Panc1 (cell line): ENCODE results near the gene KRTAP13-2. TPM values are rescaled to one million over a fixed set of nuclear protein-coding genes. Genes with fewer than 3 reads are reported as not detected.
A peak's percentile ranks its signal among the peaks of the same experiment; 100 is the strongest.

ENCODE experiments used
- ATAC-seq: fragments of 200-7000 bp; cut with Tn5 transposase; 2 replicates; pipeline ENCODE4 v1.9.1; 2020; ENCODE audit warnings: mild to moderate bottlenecking, moderate library complexity
- BruUV-seq: library from RNA; stranded (reverse); fragments of 400-500 nt; replicated peaks from 2 replicates; lab custom pipeline; 2021; lab: Mats Ljungman, UMichigan
- CTCF ChIA-PET: fragments of 300-600 bp; sonication (Branson Sonifier 250); formaldehyde crosslinking; loops from one replicate; lab custom pipeline; 2022; ENCODE audit warnings: antibody characterized with exemption; lab: Charles Lee
- POLR2A ChIA-PET: fragments of 300-600 bp; sonication (Branson Sonifier 250); formaldehyde crosslinking; loops from one replicate; lab custom pipeline; 2022; ENCODE audit warnings: antibody characterized with exemption; lab: Charles Lee
- DNase-seq: peaks from one replicate; pipeline ENCODE4 v3.0.0-alpha.2; 2010; ENCODE audit warnings: low read depth, low spot score
- H3K27ac ChIP-seq: 2 replicates; pipeline ENCODE4 v1.5.1; 2011; ENCODE audit warnings: mild to moderate bottlenecking, low read length, inconsistent platforms
- H3K27me3 ChIP-seq: fragments of 200-500 bp; sonication (Bioruptor generic); 2 replicates; pipeline ENCODE4 v1.6.0; 2014; ENCODE audit warnings: low read length, inconsistent platforms; ENCODE audit not compliant: control insufficient read depth, insufficient read depth
- H3K36me3 ChIP-seq: fragments of 200-500 bp; sonication (Bioruptor generic); 2 replicates; pipeline ENCODE4 v1.5.1; 2014; ENCODE audit warnings: inconsistent platforms, mild to moderate bottlenecking, low read length, moderate library complexity; ENCODE audit not compliant: control insufficient read depth, insufficient read depth
- H3K4me1 ChIP-seq: 2 replicates; pipeline ENCODE4 v1.5.1; 2011; ENCODE audit warnings: inconsistent platforms, mild to moderate bottlenecking, low read length, moderate library complexity; ENCODE audit not compliant: control insufficient read depth, insufficient read depth
- H3K4me3 ChIP-seq, 2 experiments: 2 replicates each; pipeline ENCODE4 v1.5.1; 2011 to 2012; ENCODE audit warnings: low read depth in 2 of 2, low read length in 2 of 2, mild to moderate bottlenecking in 2 of 2, inconsistent platforms in 1 of 2, moderate library complexity in 1 of 2
- H3K9me3 ChIP-seq: fragments of 200-500 bp; sonication (Bioruptor generic); 2 replicates; pipeline ENCODE4 v1.5.1; 2014; ENCODE audit warnings: low read depth, mild to moderate bottlenecking, inconsistent platforms, low read length, moderate library complexity; ENCODE audit not compliant: control insufficient read depth, insufficient read depth
- CTCF ChIP-seq: fragments of 450-650 bp; IDR thresholded peaks from 2 replicates; pipeline ENCODE4 v1.5.1; 2017; ENCODE audit warnings: mild to moderate bottlenecking
- REST ChIP-seq, 2 experiments: IDR thresholded peaks; 2 replicates each; pipeline ENCODE4 v1.6.1; 2011 to 2012; ENCODE audit warnings: low read depth in 2 of 2, control low read depth in 1 of 2, low read length in 1 of 2, mild to moderate bottlenecking in 1 of 2, moderate library complexity in 1 of 2; ENCODE audit not compliant: insufficient read depth in 1 of 2
- SIN3A ChIP-seq: IDR thresholded peaks from 2 replicates; pipeline ENCODE4 v1.6.1; 2012; ENCODE audit warnings: low read depth, mild to moderate bottlenecking, low read length, moderate library complexity, borderline replicate concordance; ENCODE audit not compliant: insufficient read depth
- in situ Hi-C: cut with HindIII; loops from 2 replicates; pipeline ENCODE4 v1.10.0; 2016; ENCODE audit warnings: low sequenced_read_pairs, low pct_unique_long_range_greater_than_20kb
- intact Hi-C: fragments of 100-400 bp; cut with micrococcal nuclease; formaldehyde crosslinking; loops from one replicate; pipeline ENCODE4 v1.10.0; 2022; ENCODE audit not compliant: unreplicated experiment
- total RNA-seq: library from RNA; stranded (reverse); gene quantifications from one replicate; pipeline ENCODE4 v1.2.1, GENCODE V29; 2021; ENCODE audit not compliant: unreplicated experiment

Gene KRTAP13-2
- total RNA-seq, 1 experiment from 2014 or later = not detected

- no peak for ATAC-seq
- DNase-seq = no peak
- no peak overlapping the region for H3K4me3 ChIP-seq
- H3K27ac ChIP-seq = no peak overlapping the region
- TF ChIP-seq CTCF = peak; percentile 31
- no peak for TF ChIP-seq SIN3A
- no peak for TF ChIP-seq REST (IDR thresholded peaks at IDR 0.05; ENCODE audit: insufficient read depth in 1 of 2, low read depth in 2 of 2, low read length in 1 of 2)
- ChIA-PET CTCF (no interaction called here), POLR2A (no interaction called here)
- H3K36me3 ChIP-seq = no peaks in the 10 kb centered on the region
- H3K27me3 ChIP-seq = no peaks in the 10 kb centered on the region
- BruUV-seq = no TSS peak
- no peaks in the 10 kb centered on the region for H3K9me3 ChIP-seq
- in situ Hi-C loops (no loop called here), intact Hi-C loops (no loop called here)
- H3K4me1 ChIP-seq = no peaks in the 10 kb centered on the region
Measured at GRCh38 chr21:30408782-30409494, 36.9 kb upstream of the KRTAP13-2 start.

GRCh38 chr21:30395731-30396130 is 23.7 kb upstream of the KRTAP13-2 start, which contains the start of gene KRTAP13-1:
Gene KRTAP13-1, plus strand, starts transcription at chr21:30396031. Its CDS starts 56 bp downstream, at chr21:30396087.
- ChIA-PET CTCF (no interaction called here), POLR2A (no interaction called here)
- TF ChIP-seq REST (IDR thresholded peaks at IDR 0.05; ENCODE audit: insufficient read depth in 1 of 2, low read depth in 2 of 2, low read length in 1 of 2) = no peak
- DNase-seq (no peak), ATAC-seq (no peak)
- in situ Hi-C loops (no loop called here), intact Hi-C loops (no loop called here)
- Histone ChIP-seq H3K36me3 (no peaks in the 10 kb centered on the region), H3K9me3 (no peaks in the 10 kb centered on the region), H3K4me3 (no peak within 1 kb of the TSS), H3K4me1 (no peaks in the 10 kb centered on the region), H3K27me3 (no peaks in the 10 kb centered on the region), H3K27ac (no peak within 1 kb of the TSS)
- BruUV-seq = no TSS peak
